Ishikawa (cell line): Measurements from ENCODE around the gene KCNQ5.

Experiments used
- CREB1 ChIP-seq: IDR thresholded peaks from 2 replicates; pipeline ENCODE4 v1.6.1; 2012; ENCODE audit warnings: low read depth
- TAF1 ChIP-seq: IDR thresholded peaks from 2 replicates; pipeline ENCODE4 v1.6.1; 2012; ENCODE audit warnings: low read depth, mild to moderate bottlenecking
- YY1 ChIP-seq: IDR thresholded peaks from 2 replicates; pipeline ENCODE4 v1.6.1; 2012; ENCODE audit warnings: low read depth
- TF ChIP-seq, protein P1 (sequence below): IDR thresholded peaks from 2 replicates; pipeline ENCODE4 v1.6.1; 2012; ENCODE audit warnings: low read depth, mild to moderate bottlenecking
- TF ChIP-seq, protein P2 (sequence below): IDR thresholded peaks from 2 replicates; pipeline ENCODE4 v1.6.1; 2012

DNA sequence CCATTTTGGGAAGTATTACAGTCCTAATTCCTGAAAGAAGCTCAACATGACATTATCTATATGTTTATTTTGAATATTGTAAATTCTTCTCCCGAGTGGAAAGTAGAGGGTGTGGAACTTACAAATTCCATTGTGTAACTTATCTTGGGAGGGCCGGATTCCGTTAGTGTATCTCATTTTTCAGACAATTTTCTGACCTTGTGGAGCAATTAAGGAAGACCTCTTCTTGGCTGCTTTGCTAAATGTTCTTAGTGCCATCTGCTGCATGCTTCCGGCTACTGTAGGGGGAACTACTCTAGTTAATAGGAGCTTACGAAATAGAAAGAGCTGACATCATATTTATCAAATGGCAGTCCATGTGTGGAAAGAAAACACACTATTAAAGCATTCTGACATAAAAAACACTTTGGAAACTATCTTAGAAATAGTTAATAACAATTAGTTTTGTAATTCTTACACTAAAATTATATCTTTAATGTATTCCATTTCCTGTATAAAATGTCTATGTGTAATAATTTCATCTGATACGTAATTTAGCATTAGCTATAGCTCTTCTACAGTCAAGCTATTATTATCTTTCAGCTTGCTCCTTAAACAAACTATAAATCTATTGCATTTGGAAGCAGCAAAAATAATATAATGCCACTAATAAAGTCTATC, 41.5 kb upstream of the KCNQ5 start:
- TF ChIP-seq, protein P1, sequence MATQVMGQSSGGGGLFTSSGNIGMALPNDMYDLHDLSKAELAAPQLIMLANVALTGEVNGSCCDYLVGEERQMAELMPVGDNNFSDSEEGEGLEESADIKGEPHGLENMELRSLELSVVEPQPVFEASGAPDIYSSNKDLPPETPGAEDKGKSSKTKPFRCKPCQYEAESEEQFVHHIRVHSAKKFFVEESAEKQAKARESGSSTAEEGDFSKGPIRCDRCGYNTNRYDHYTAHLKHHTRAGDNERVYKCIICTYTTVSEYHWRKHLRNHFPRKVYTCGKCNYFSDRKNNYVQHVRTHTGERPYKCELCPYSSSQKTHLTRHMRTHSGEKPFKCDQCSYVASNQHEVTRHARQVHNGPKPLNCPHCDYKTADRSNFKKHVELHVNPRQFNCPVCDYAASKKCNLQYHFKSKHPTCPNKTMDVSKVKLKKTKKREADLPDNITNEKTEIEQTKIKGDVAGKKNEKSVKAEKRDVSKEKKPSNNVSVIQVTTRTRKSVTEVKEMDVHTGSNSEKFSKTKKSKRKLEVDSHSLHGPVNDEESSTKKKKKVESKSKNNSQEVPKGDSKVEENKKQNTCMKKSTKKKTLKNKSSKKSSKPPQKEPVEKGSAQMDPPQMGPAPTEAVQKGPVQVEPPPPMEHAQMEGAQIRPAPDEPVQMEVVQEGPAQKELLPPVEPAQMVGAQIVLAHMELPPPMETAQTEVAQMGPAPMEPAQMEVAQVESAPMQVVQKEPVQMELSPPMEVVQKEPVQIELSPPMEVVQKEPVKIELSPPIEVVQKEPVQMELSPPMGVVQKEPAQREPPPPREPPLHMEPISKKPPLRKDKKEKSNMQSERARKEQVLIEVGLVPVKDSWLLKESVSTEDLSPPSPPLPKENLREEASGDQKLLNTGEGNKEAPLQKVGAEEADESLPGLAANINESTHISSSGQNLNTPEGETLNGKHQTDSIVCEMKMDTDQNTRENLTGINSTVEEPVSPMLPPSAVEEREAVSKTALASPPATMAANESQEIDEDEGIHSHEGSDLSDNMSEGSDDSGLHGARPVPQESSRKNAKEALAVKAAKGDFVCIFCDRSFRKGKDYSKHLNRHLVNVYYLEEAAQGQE, result no peak
- TF ChIP-seq TAF1 (no peak), CREB1 (no peak), YY1 (no peak)
- TF ChIP-seq, protein P2, sequence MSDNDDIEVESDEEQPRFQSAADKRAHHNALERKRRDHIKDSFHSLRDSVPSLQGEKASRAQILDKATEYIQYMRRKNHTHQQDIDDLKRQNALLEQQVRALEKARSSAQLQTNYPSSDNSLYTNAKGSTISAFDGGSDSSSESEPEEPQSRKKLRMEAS, result no peak
